Stimulated activated CD4-positive, alpha-beta T cell treated with anti-CD3 and anti-CD28 coated beads, Interleukin-1b, Interleukin-23, amount 100 ng/mL, for 48 hours (primary cell): Measurements from ENCODE around the gene CEMIP.

Experiments
- DNase-seq: peaks from one replicate; pipeline ENCODE4 v3.0.0-alpha.2; 2020

Gene CEMIP

DNA sequence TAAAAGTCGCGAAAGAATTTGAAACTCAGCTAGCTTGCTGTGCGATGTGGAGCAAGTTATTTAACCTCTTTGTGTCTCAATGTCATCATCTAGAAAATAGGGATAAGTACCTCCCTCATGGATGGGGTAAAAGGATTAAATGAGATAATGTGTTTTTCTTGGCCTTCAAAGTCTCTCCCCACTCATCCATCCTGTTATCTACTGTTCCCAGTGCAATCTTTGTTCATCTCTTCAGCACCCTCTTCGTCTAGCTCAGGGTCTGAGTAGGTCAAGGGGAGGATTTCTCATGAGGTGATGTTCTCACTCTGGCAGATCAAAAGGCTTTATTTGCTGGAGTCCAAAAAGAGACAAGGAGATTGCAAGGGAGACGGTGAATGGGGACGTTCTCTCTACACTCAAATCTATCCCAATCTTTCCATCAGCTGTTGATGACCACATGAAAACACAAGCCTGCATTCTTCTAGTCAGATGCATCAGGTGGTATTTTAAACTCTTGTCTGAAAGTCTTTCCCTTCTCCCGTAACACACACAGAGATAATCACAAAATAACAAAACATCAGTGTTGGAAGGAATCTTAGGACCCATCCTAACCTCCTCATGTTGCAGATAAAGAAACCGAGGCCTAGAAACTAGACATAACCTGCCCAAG lies 209.1 kb downstream of the CEMIP start:
- DNase-seq, result no peak

DNA sequence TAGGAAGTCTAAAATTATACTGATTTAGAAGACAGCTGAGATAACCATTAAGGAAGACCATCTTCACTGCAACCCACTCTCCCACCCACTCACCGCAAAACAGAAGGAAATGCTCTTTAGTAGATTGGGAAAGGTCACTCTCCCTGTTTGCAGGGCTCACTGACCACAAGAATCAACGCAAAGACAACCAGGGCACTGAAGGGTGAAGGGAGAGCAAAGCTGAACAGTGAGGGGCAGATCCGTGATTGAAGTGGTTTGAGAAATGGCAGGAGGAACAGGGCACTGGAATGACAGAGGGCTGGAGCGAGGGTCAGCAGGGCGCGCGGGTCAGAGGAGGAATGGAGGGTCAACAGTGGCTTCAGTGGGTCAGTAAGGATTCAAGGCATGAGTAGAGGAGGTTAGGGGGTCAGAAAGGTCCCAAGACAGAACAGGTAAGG lies 209.9 kb downstream of the CEMIP start:
- no peak for DNase-seq

DNA sequence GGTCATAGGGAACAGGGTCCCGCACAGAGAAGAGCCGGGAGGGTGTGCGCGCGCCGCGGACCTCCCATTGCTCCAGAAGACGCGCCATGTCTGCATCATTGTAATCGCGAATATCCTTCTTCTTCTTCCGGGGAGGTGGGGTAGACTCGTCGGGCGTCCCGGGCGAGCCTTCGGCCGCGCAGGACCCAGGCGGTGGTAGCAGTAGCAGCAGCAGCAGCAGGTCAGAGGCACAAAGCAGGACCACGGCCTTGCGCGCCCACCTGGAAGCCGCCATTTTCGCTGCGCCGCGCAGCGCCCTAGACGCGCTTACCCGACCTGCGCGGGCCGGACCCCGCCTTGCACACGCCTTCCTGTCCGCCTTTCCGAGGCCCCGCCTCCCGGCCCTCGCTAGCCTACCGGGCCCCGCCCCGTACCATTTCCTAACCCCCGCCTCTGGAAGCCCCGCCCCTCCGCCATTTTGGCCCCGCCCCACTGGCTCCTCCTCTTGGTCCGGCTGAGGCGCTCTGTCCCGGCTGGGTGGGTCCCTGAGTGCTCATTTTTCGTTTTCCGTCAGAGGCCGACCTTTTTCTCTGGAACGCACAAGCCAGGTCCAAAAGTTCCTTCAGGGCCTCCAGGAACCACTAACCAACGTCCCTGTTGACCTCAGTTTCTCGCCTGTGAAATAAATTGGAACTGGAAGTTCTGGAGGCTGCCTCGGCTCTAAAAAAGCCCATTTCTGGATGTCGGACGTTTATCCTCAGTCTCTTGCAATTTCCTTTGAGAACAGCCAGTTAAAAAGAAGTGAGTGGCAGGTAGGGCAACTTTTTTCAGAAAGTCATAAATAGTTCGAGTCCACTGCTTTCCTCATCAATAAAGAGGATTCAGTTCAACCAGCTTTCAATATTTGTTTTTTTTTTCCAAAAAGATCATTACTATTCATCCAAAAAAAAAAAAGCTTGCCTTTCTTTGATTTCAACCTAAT lies 210.6 kb downstream of the CEMIP start, which contains the start of gene MESD:
MESD (minus strand) TSS at position 302 of the 961 bp plus-strand sequence; CDS start at position 274, 28 bp downstream.
- DNase-seq, result peak; percentile 97

DNA sequence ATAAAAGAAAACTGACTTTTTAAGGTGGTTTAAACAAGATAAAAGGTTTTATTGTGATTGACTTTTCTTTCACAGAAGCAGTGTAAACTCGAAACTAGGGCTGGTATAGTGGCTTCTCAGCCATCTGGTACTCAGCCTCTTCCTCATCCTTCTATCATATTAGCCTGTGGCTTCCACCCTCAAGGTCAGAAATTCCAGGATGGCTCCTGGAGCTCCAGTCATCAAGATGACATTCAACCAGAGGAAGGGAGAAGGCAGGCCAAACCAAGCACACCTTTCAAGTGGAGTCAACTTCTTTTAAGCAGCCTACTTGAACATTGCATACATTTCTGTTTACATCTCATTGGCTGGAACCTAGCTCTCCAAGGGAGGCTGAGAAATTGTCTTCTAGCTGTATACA lies 211.8 kb downstream of the CEMIP start:
- DNase-seq, result no peak

DNA sequence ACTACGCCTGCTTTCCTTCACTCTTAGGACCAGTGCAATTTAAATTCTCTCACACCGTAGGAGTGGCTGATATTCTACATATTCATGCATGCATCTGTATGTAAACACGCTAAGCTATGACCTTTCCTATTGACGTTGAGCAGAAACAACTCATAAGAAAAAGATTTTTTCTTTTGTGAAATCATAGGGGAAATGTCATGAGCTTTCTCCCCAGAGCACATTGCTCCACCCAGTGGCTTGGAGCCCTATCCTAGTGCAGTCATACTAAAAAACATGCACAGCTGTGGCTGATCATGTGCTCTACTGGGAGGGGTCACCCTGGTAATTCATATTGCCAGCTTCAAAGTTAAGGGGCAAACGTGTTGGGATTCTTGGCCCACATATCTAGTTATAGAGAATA lies 212.3 kb downstream of the CEMIP start:
- no peak for DNase-seq

DNA sequence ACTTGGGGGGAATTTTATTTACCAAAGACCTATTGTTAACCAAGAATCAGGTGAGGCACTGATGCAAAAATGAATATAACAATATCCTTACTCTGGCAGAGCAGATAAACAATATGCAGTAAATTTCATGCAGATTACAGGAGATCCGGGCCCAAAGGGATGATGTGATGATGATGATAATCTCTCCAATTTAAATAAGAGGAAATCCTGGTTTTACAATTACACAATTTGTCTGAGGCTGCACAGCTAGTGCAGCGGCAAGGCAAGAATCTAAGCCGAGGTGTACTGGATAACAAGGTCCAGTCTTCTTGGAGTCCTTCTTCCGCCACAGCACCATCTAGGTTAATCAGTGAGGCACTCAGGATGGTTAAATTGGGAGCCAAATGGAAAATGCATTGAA lies 212.8 kb downstream of the CEMIP start:
- no peak for DNase-seq

DNA sequence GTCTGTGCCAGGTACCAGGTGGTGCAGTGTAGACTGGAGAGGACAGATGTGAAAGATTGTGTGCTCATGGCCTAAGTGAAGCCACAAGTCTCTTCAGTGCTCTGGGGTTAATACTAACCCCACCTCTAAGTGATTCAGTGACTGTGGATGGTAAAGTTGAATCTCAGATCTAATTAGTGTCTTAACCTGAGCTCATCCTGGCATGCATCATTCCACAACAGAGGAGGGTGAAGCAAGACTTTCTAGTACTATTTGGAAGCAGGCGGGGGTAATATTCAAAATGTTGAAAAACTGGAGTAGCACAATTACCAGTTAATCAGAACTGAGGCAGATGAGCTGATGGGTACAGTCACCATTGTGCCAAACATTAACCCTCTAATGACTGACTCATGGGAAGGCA lies 213.3 kb downstream of the CEMIP start:
- DNase-seq, result no peak

DNA sequence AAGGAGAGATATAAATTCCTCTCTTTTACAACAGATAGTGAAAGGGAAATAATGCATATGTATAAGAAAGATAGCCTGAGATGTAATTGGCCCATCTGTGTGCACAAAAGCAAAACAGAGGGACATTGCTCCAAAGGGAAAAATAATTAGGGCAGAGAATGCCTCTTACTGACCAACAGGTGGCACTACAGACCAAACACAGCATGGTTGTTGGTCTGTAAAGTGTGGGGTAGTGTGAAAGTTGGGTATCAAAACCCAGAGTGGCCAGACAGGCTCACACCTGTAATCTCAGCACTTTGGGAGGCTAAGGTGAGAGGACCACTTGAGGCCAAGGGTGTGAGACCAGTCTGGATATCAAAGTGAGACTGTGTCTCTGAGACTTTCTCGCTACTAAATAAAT lies 217.1 kb downstream of the CEMIP start:
- no peak for DNase-seq

DNA sequence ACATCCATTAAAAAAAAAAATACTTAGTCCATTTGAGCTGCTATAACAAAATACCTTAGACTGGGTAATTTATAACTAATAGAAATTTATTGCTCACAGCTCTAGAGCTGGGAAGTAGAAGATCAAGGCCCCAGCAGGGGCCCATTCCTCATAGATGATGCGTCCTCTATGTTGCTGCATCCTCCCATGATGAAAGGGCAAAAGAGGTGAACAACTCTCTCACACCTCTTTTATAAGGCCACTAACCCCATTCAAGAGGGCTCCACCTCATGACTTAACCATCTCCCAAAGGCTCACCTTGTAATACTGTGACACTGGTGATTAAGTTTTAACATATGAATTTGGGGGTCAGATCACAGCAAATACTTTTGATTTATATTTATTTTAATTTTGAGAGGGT lies 218.5 kb downstream of the CEMIP start:
- no peak for DNase-seq

DNA sequence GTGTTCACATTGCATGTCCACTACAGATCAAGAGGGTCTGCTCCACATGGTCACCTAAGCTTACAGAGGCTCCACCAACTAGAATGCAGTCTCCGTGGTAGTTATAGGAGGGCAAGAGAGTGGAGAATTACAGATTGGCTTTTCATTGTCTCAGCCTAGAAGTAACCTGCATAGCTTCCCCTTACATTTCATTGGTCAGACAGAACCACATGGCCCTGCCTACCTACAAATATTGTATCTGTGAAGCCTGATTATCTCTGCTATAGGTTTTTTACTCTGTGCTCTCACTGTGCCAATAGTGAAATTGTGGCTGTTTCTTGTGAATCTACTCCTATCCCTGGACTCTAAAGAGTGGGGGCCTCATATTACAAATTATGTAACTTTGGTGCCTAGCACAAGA lies 219.1 kb downstream of the CEMIP start:
- DNase-seq, result no peak

DNA sequence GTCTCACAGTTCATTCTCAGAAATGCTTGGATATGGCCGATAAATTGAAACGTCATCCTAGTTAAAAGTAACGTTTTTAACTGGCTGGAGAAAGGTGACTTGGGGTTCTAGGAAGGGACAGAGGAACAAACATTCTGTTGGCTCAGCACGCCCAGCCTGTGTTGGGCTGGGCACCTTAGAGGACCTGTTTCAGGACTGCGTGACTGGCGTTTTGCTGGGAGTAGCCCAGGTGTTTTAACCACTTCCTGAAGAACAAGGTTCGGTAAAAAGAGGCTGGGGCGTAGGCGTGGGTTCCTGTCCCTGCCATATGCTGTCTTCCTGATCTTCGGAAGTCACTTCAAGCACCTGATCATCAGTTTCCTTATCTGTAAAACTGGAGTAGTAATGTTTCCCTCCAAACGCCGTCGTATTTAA lies 220.5 kb downstream of the CEMIP start:
- DNase-seq, result peak; percentile 63

DNA sequence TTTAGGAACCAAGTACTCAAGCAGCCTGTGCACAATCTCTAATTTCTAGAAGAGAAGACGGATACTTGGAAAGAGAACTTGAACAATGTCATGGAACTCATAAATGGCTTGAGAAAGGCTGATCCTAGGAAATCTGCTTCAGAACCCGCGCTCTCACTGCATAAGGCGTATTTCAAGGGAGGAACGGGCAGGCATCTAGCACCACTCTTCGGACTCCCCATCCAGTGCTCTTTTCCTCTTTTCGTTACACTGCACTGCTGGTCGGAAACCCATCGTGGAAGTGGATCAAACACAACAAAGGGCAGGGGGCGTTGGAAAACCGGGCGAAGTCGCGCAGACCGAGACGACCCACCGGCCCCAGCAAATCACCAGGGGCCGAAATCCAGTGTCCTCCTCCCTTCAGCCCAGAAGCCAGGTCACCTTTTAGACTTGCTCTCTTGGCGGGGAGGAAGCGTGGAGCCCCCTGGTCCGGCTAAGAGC lies 221.0 kb downstream of the CEMIP start:
- no peak for DNase-seq

DNA sequence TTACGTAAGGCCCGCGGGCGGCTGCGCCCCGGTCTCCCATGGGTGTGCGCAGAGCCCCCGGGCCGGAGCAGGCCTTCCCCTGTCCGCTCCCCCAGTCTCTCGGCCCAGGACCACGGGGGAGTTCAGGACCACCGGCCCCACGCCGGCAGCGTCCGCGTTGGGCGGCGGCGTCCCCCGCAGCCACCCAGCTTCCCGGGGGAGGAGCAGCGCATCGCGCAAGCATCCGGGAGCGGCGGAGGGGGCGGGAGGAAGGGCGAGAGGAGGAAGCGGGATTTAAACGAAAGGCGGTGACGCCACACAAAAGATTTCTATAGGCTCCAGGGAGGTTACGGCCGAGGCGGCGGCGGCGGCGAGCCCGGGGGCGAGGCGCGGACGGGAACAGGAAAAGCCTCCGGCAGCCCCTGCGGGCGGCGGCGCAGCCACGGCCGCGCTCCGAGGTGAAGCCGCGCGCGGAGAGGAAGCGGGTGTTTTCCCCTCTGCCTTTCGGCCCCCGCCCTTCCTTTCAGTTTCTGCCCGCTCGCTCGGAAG lies 221.5 kb downstream of the CEMIP start, which contains the start of gene TLNRD1:
TLNRD1 (plus strand) TSS at position 300 of the 528 bp plus-strand sequence. CDS start 1,349 bp downstream, outside the sequence.
- peak; percentile 84 for DNase-seq
